NK-92 (cell line): ENCODE results near the gene SPC24.
"Not testable (repeated sequence)": the region's sequence is repeated elsewhere in the genome, so short reads cannot be mapped to it uniquely, and the experiment has no call there.

Experiments
- DNase-seq: peaks from one replicate; lab custom pipeline; 2025; ENCODE audit not compliant: unreplicated experiment; lab: John Stamatoyannopoulos, UW

The SPC24 gene

DNA sequence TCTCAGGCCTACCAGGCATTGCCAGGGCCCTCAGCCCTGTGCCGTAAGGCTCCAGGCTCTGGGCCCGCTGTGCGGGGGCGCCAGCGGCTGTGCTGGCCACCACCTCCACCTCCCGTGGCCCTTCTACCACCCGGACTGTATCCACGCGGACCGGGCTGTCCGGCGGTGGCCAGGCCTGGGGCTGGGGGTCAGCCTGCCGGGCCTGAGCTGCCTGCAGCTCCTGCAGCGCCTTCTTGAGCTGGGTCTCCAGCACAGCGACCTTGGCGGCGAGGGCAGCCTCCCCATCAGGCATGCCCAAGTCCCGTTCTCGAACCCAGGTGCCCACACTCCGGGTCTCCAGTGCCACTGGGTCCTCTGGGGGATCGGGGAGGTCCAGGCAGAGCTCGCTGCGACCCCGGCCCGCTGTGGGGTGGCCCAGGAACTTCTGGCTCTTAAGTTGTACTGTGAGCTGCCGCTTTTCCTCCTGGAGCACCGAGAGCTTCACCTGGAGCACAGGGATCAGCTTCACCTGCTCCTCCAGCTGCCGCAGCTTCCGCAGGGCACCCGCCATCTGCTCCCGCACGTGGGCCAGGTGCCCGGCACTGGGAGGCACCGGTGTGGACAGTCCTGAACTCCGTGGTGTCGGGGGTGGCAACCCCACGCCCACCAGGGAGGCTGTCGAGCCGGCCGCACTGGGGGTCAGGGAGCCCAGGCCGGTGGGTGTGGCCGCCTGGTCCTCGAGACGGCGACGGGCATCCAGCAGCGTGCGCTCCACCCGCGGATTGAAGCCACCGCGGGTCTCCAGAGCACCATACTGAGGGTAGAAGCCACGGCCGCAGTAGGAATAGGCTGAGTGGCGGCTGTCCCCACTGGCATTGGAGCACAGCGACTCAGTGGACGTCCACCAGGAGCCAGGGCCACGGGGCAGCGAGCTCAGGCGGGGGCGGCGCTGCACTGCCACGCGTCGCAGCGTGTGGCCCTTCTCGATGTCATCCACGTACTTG is 37.7 kb upstream of the SPC24 start:
- no peak for DNase-seq

DNA sequence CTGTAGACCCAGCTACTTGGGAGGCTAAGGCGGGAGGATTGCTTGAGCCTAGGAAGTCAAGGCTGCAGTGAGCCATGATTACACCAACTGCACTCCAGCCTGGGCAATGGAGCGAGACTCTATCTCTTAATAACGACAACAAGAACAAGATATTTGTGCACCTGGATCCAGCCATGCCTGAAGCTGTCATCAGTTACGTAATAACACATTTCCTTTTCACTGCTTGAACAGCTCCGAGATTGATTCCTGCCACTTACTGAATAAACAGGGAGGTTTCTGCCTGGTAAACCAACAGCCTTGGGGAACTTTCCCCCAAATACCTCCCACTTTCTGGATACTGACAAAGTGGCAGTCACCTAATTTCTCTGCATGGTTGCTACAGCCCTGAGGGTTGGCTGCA is 36.4 kb upstream of the SPC24 start:
- no peak for DNase-seq

DNA sequence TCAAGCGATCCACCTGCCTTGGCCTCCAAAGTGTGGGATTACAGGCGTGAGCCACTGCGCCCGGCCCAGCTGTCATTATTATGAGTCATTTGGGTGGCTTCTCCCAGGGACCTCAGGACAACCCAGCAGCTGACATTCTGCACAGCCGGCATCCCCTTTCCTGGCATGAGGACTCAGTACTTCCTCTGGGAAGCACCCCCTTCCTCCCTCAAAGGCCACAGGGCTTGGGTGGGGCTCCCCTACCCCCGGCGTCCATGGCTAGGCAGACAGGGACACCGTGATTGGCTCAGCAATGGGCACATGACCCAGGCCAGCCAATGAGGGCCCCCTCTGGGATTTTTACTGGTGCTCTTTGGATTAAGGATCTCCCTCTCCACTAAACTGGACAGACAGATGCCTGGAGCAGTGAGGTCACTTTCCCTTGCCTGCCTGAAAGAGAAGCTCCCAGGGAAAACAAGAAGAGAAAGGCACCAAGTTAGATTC is 35.7 kb upstream of the SPC24 start:
- DNase-seq = no peak

DNA sequence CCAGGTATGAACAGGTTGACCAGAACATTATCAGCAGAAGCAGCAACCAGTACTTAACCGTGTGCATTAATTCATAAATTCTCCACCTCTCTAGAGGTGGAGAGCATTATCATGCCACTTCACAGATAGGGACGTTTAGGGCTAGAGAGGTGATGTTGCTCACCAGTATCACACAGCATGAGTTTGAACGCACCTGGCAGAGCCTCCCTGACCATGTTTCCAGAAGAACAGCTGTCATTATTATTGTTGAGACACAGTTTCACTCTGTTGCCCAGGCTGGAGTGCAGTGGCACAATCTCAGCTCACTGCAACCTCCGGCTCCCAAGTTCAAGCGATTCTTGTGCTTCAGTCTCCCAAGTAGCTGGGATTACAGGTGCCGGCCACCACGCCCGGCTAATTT is 34.9 kb upstream of the SPC24 start:
- DNase-seq = no peak

DNA sequence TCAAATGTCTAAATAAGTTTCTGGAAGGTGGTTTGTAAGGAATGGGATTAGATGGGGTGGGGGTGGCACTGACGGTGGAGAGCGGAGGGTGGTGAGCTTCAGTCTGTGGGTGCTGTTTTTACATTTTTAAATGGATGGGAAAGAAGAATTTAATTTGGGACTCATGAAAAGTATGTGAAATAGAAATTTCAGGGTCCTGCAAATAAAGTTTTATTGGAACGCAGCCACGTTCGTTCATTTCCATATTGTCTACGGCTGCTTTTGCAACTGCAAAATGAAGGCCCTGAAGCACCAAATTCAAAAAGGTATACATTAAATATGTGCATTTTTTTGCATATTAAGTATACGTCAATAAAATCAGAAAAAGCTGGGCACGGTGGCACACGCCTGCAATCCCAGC is 31.9 kb upstream of the SPC24 start:
- DNase-seq = no peak

DNA sequence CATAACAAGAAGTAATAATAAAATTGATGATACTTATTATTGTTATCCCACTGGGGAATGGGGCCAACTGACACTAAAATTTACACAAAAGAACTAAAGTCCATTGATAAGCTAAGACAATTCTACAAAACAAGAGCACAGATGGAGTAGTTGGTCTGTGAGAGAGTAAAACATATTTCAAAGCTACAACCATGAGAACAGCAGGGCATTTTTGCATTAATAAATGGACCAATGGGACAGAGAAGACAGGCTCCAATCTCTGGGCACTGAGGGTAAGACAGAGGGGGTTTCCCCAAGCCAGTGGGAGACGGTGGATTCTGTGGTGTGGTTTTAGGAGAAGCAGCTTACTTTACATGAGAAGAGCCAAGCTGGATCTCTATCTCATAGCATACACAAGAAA is 27.4 kb upstream of the SPC24 start:
- DNase-seq = no peak

DNA sequence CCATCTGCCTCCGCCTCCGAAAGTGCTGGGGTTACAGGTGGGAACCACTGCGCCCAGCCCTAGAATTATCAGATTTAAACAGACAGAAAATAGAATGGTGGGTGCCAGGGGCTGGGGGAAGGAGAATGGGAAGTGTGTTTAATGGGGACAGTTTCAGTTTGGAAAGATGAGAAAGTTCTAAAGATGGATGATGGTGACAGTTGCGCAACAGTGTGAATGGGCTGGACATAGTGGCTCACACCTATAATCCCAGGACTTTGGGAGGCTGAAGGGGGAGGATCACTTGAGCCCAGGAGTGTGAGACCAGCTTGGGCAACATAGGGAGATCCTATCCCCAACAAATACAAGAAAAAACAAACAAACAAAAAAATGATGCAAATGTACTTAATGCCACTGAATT is 25.9 kb upstream of the SPC24 start:
- no peak for DNase-seq

DNA sequence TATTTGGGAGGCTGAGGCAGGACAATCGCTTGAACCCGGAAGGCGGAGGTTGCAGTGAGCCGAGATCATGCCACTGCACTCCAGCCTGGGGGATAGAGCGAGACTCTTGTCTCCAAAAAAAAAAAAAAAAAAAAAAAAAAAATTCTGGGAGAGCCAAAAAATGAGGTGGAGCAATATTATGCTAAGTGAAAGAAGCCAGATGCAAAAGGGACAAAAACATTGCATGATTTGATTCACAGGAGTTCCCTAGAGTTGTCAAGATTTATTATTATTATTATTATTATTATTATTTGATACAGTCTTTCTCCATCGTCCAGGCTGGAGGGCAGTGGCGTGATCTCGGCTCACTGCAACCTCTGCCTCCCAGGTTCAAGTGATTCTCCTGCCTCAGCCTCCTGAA is 25.4 kb upstream of the SPC24 start:
- not testable (repeated sequence) for DNase-seq

DNA sequence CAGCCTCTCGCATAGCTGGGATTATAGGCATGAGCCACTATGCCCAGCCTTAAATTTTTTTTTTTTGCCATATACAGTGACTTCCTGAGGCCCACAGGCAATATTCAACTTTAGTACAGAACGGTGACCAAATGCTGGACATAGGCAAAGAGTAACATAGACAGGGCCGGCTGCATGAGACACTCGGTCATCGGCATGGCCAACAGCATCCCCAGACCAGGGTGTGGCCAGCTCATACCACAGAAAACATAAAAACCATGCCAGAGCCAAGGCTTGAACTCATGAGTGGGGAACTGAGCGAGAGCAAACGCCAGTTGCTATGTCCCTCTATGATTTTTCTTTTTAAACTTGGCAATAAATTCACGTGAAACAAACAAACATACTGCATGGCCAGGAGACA is 24.8 kb upstream of the SPC24 start:
- DNase-seq = no peak

DNA sequence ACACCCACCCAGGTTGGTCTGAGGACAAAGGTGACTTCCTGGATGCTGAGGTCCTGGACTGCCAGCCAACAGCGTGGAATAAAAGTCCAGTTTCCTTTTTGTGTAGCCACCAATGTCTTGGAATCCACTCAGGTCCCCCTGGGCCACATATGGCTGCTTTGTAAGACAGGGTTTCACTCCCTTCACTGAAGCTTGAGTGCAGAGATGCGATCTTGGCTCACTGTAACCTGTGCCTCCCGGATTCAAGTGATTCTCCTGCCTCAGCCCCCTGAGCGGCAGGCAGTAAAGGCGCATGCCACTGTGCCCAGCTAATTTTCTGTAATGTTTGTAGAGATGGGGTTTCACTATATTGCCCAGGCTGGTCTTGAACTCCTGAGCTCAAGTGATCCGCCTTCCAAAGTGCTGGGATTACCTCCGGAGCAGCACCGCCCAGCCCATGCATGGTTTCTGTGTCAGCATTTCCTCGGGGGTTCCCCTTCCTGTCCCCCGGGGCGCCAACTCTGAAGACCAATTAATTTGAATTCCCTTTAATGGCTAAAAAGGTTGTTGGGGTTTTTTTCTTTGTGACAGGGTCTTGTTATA is 24.2 kb upstream of the SPC24 start:
- no peak for DNase-seq

DNA sequence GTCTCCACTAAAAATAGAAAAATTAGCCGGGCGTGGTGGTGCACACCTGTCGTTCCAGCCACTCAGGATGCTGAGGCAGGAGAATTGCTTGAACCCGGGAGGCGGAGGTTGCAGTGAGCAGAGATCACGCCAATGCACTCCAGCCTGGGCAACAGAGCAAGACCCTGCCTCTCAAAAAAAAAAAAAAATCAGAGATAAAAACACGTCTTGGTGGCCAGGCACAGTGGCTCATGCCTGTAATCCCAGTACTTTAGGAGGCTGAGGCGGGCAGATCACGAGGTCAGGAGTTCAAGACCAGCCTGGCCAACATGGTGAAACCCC is 23.5 kb upstream of the SPC24 start:
- DNase-seq = not testable (repeated sequence)

DNA sequence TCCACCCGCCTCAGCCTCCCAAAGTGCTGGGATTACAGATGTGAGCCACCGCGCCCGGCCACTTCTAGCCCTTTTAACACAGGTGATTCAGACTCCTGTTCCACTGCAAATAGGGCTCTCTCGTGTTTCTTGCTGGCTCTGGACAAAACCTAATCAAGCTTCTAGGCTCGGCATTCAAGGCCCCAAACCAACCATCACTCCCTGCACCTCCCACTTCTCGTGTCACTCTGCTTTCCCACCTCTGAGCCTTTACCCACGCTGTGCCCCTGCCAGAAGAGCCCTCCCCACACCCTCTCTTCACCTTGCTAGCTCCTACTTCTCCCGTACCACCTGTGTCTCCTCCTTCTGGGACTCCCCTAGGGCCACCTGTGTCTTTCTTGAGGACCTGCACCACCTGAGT is 22.0 kb upstream of the SPC24 start:
- no peak for DNase-seq

DNA sequence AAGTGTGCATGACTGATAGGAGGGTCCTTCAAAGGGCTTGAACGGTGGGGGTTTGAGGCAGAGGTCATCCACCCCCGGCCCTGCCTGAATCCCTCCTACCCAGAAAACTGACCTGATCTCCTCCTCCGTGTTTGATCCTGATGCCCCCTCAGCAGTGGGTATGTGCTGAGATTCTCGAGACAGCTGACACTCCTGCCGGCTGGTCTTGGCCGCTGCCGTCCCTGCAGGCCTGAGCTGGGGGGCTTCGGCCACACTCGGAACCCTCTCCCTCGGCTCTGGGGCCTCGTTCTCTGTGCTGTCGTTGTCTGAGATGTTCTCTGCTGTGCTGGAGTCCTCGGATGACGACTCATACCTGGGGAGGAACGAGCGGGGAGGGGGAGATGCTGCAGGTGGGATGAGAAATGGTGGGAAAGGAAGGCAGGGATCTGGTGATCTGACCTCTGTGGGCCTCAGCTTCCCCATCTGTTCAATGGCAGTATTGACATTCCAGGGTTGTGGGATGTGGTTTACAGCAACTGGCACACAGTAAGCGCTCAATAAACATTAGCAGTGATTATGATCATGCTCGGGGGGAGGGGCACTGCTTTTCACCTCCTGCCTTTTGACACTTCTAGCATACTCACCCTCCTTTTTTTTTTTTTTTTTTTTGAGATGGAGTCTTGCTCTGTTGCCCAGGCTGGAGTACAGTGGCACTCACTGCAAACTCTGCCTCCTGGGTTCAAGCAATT is 21.0 kb upstream of the SPC24 start:
- DNase-seq = no peak

DNA sequence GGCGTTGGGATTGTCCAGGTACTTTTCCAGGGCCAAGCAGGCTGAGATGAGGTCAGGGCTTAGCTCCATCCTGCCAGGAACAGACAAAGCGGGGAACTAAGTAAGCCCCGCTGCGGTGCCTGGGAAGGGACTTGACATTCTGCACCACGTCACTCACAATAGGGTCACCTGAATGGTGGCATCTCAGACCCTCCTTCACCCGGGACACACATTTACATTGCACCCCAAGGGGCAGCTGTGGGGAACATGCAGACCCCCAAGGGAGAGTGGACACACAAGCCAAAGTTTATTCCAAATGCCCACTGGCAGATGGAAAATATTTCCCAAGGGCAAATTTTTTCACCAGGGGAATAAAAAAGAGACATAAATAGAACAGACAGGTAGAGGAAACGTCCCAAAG is 20.3 kb upstream of the SPC24 start:
- no peak for DNase-seq

DNA sequence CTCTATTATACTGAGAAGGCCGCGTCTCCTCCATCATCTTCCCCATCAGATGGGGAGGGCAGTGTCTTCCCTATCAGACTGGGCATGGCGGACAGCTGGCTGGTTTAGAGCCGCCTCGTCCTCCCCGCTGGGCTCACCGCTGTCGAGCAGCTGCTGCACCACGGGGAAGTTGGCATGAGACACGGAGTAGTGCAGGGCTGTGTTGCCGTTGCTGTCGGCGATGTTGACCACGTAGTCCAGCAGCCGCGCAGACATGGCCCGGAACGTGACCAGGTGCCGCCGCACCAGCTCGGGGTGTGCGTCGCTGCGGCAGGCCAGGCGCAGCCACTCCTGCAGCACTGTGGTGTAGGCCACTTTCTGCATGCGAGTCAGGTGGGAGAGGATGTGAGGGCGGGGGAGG is 18.8 kb upstream of the SPC24 start:
- DNase-seq = no peak

DNA sequence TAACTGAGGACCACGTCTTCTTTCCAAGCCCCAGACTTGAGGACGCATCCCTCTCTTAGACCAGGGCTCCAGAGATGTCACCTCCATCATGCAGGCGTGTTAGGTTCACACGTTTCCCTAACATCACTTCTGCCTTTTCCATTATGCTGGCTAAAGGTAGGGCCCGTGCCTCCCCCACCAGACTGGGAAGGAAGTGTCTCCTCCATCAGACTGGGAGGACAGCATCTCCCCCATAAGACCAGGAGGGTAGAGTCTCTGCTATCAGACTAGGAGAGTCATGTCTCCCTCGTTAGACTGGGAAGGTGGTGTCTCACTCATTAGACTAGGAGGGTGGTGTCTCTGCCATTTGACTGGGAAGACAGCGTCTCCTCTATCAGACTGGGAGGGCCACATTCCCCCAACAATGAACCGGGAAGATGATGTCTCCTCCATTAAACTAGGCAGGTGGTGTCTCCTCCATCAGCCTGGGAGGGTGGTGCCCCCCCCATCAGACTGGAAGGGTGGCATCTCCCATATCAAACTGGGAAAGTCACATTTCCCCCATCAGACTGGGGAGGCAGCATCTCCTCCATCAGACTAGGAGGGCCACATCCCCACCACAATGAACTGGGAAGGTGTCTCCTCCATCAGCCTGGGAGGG is 18.1 kb upstream of the SPC24 start:
- no peak for DNase-seq

DNA sequence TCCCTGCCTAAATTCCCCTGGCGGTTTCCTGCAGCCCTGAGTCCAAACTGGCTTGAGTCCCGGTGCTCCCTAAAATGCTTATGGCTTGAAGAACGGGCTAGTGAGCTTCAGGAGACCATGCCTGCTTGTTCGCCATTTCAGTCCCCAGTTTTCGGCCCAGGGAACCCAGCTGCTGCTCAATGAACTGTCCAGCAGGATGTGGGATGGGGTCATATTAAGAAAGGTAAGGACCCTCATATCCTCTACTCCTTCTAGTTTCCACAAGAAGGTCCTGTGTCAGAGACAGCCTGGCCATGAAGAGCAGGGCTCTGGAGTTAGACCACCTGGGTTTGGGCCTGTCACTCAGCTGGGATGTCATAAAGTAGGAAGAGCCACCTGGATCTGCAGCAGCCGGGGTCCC is 17.0 kb upstream of the SPC24 start:
- DNase-seq = no peak

DNA sequence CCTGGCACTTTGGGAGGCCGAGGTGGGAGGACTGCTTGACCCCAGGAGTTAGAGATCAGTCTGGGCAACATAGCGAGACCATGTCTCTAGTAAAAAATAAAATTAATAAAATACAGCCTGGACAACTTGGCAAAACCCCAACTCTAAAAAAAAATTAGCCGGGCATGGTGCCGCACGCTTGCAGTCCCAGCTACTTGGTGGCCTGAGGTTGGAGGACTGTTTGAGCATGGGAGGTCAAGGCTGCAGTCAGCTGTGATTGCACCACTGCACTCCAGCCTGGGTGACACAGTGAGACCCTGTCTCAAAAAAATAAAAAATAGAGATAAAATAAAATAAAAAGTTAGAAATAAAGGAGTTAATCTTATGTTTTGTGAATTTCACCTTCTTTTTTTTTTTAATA is 15.6 kb upstream of the SPC24 start:
- DNase-seq = no peak

DNA sequence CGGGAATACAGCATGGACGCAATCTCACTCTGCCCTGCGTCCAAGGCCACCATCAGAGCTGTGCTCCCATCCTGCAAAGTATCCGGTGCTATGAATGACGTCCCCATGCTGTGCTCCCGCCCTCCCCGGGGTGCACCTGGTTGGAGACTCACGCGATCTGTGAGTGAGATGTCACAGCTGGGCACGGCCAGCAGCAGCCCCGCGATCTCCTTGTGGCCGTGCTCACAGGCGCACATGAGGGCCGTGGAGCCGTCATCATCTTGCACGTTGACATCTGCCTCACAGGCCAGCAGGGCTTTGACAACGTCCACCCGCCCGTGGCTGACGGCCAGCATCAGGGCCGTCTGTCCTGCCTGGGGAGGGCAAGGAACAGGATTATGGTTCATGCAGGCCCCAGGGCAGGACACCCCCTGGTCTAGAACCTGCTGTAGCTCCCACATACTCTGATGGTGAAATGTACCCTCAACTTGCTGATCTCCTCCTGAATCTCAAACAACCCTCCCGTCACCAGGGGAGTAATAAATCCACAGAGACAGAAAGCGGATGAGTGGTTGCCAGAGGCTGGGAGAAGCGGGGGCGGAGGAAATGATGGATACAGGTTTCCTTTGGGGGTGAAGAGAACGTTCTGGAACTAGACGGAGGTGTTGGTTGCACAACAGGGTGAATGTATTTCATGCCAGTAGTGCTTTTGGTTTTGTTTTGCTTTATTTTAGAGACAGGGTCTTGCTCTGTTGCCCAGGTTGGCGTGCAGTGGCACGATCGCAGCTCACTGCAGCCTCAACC is 14.5 kb upstream of the SPC24 start:
- no peak for DNase-seq

DNA sequence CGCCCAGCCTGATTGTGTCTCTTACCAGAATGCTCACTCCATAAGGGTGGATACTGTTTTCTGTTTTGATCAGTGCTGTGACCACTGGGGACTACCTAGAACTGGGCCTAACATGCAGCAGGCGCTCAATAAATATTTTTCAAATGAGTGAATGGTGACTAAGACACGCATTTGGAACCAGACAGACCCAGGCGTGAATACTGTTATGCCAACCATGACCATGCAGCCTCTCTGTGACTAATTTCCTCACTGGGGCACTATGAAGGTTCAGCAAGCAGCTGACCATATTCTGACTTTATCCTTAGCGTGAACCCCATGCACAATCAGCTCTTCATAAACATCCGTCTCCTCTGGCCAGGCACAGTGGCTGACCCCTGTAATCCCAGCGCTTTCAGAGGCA is 13.0 kb upstream of the SPC24 start:
- no peak for DNase-seq
